Measurements from ENCODE around the gene SPTBN1. TPM values are rescaled to one million over a fixed set of nuclear protein-coding genes. Genes with fewer than 3 reads are reported as not detected.

The SPTBN1 gene
- total and polyA plus RNA-seq, 2 donors (not counting 3 experiments of a cell fraction or from before 2014, with no cell fraction given) = 63.3 to 320 TPM

- POLR2A ChIA-PET = no interaction called here
- Histone ChIP-seq H3K9ac (replicated peaks; ENCODE audit: extremely low read depth, insufficient read depth, low read length) (no peak overlapping the region), H3K4me2 (ENCODE audit: insufficient read depth, low read length) (peak overlapping the region; percentile 37), H3K27me3 (ENCODE audit: control insufficient read depth in 2 of 2, insufficient read depth in 2 of 2, low read length in 2 of 2) (no peaks in the 10 kb centered on the region), H3K27ac (ENCODE audit: insufficient read depth, low read depth, low read length) (no peak overlapping the region), H3K4me3 (replicated peaks in 1 of 3; ENCODE audit: insufficient read depth in 1 of 3, low read depth in 1 of 3, low read length in 3 of 3) (no peak overlapping the region), H3K9me3 (replicated peaks; ENCODE audit: control insufficient read depth, insufficient read depth, low read length) (no peaks in the 10 kb centered on the region), H3K36me3 (ENCODE audit: control insufficient read depth in 2 of 2, extremely low read depth in 1 of 2, insufficient read depth in 2 of 2, low read length in 2 of 2) (no peaks in the 10 kb centered on the region), H3K79me2 (ENCODE audit: control insufficient read depth, insufficient read depth, low read length) (peaks cover 9% of the 10 kb centered on the region), H3K9me1 (replicated peaks; ENCODE audit: control insufficient read depth, extremely low read depth, insufficient read depth, low read length) (no peaks in the 10 kb centered on the region), H2AFZ (ENCODE audit: low read depth, low read length) (no peak overlapping the region), H4K20me1 (replicated peaks; ENCODE audit: control insufficient read depth, extremely low read depth, insufficient read depth, low read length) (no peaks in the 10 kb centered on the region), H3K4me1 (ENCODE audit: control insufficient read depth, extremely low read depth, insufficient read depth, low read length) (peaks cover 15% of the 10 kb centered on the region)
- dilution Hi-C loops (cut with MboI; ENCODE audit: extremely low pct_ligation_motif_present, low sequenced_read_pairs) (no loop called here), intact Hi-C loops (cut with micrococcal nuclease) (loop anchor here (1.0 kb wide), 1 partner anchor 13 kb away; no protein-coding TSS in a partner anchor)
- no TSS peak for BruUV-seq (replicated peaks)
- TF ChIP-seq, protein P1, sequence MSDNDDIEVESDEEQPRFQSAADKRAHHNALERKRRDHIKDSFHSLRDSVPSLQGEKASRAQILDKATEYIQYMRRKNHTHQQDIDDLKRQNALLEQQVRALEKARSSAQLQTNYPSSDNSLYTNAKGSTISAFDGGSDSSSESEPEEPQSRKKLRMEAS (IDR thresholded peaks at IDR 0.05; ENCODE audit: insufficient read depth, insufficient read length) = no peak
- TF ChIP-seq EZH2 (IDR thresholded peaks at IDR 0.05; ENCODE audit: borderline replicate concordance, low read depth, low read length, severe bottlenecking) = no peak
- no peak for TF ChIP-seq POLR2AphosphoS5 (IDR thresholded peaks at IDR 0.05; ENCODE audit: insufficient read depth, low read depth, low read length)
- DNase-seq (ENCODE audit: low read depth, low spot score) (peak; percentile 51), FAIRE-seq (no peak)
- CTCF ChIA-PET = interaction anchor here (2.0 kb wide), 1 partner anchor 23 kb away, joined by 7 read pairs; no protein-coding TSS in a partner anchor
Measured at GRCh38 chr2:54546518-54546917, 90.4 kb downstream of the SPTBN1 start.

DNA sequence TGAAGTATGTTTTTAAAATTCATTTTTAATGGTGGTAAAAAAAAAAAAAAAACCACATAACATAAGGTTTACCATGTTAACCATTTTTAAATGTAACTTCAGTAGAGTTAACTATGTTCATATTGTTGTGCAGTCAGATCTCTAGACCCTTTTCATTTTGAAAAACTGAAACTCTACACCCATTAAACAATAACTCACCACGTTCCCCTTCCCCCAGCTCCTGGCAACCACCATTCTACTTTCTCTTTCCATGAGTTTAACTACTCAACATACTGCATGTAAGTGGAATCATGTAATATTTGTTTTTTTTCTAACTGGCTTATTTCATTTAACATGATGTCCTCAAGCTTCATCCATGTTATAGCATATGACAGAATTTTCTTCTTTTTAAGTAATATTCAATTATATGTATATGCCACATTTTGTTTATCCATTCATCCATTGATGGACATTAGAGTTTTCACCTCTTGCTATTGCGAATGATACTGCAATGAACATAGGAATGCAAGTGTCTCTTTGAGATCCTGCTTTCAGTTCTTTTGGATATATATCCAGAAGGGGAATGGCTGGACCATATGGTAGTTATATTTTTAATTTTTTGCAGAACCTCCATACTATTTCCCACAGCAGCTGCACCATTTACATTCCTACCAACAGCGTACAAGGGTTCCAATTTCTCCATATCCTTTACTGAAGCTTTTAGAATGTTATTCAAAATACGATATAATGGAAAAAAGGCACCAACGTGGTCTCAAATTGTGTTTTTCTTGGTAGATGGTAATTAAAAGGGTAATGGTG, 91.0 kb downstream of the SPTBN1 start:
- peaks cover 9% of the 10 kb centered on the region for H3K79me2 ChIP-seq (ENCODE audit: control insufficient read depth, insufficient read depth, low read length)

More for the DNA sequence above, 91.0 kb downstream of the SPTBN1 start:
- Histone ChIP-seq H2AFZ (ENCODE audit: low read depth, low read length) (no peak overlapping the region), H3K9me1 (replicated peaks; ENCODE audit: control insufficient read depth, extremely low read depth, insufficient read depth, low read length) (no peaks in the 10 kb centered on the region), H3K9ac (replicated peaks; ENCODE audit: extremely low read depth, insufficient read depth, low read length) (no peak overlapping the region), H3K27ac (ENCODE audit: insufficient read depth, low read depth, low read length) (no peak overlapping the region), H3K4me2 (ENCODE audit: insufficient read depth, low read length) (no peak overlapping the region), H3K9me3 (replicated peaks; ENCODE audit: control insufficient read depth, insufficient read depth, low read length) (no peaks in the 10 kb centered on the region), H3K36me3 (ENCODE audit: control insufficient read depth in 2 of 2, extremely low read depth in 1 of 2, insufficient read depth in 2 of 2, low read length in 2 of 2) (no peaks in the 10 kb centered on the region), H3K27me3 (ENCODE audit: control insufficient read depth in 2 of 2, insufficient read depth in 2 of 2, low read length in 2 of 2) (no peaks in the 10 kb centered on the region), H3K4me1 (ENCODE audit: control insufficient read depth, extremely low read depth, insufficient read depth, low read length) (peaks cover 15% of the 10 kb centered on the region), H3K4me3 (replicated peaks in 1 of 3; ENCODE audit: insufficient read depth in 1 of 3, low read depth in 1 of 3, low read length in 3 of 3) (no peak overlapping the region), H4K20me1 (replicated peaks; ENCODE audit: control insufficient read depth, extremely low read depth, insufficient read depth, low read length) (no peaks in the 10 kb centered on the region)
- dilution Hi-C loops (cut with MboI; ENCODE audit: extremely low pct_ligation_motif_present, low sequenced_read_pairs) = no loop called here
- intact Hi-C loops (cut with micrococcal nuclease) = loop anchor here (1.0 kb wide), 1 partner anchor 12 kb away; no protein-coding TSS in a partner anchor
- FAIRE-seq = no peak
- BruUV-seq (replicated peaks) = no TSS peak
- no peak for DNase-seq (ENCODE audit: low read depth, low spot score)
- CTCF ChIA-PET = interaction anchor here (2.0 kb wide), 1 partner anchor 24 kb away, joined by 7 read pairs; no protein-coding TSS in a partner anchor
- POLR2A ChIA-PET = no interaction called here
- no peak for TF ChIP-seq POLR2A (IDR thresholded peaks at IDR 0.05; ENCODE audit: low read depth, low read length)
- TF ChIP-seq GATA2 (IDR thresholded peaks at IDR 0.05; ENCODE audit: insufficient read depth, insufficient read length, low read depth, low read length) = no peak
